Mucosa of rectum (tissue), 2 donors: ENCODE data around the gene REN.

Experiments used
- H3K27ac ChIP-seq, 2 donors: one replicate each; pipeline ENCODE4 v1.7.0; 2013; ENCODE audit warnings: inconsistent platforms in 2 of 2, low read depth in 2 of 2, low read length in 2 of 2
- H3K27me3 ChIP-seq, 2 donors: one replicate each; pipeline ENCODE4 v1.7.0; 2013; ENCODE audit warnings: low read length in 2 of 2; ENCODE audit not compliant: control insufficient read depth in 2 of 2, insufficient read depth in 2 of 2
- H3K36me3 ChIP-seq, 2 donors: one replicate each; pipeline ENCODE4 v1.7.0; 2013; ENCODE audit warnings: low read length in 2 of 2; ENCODE audit not compliant: control insufficient read depth in 2 of 2, insufficient read depth in 2 of 2
- H3K4me1 ChIP-seq, 2 donors: one replicate each; pipeline ENCODE4 v1.7.0; 2013; ENCODE audit warnings: low read length in 2 of 2, mild to moderate bottlenecking in 1 of 2; ENCODE audit not compliant: control insufficient read depth in 2 of 2, insufficient read depth in 2 of 2
- H3K4me3 ChIP-seq, 2 donors: one replicate each; pipeline ENCODE4 v1.7.0; 2013; ENCODE audit warnings: low read length in 2 of 2
- H3K9ac ChIP-seq, 2 donors: one replicate each; pipeline ENCODE4 v1.7.0; 2013; ENCODE audit warnings: low read length in 2 of 2, low read depth in 1 of 2, mild to moderate bottlenecking in 1 of 2
- H3K9me3 ChIP-seq, 2 donors: one replicate each; pipeline ENCODE4 v1.7.0; 2013; ENCODE audit warnings: low read length in 2 of 2; ENCODE audit not compliant: control insufficient read depth in 2 of 2
- donor health status: healthy.
- donor health status: Normal muscosa, but diverticular disease.

REN gene

DNA sequence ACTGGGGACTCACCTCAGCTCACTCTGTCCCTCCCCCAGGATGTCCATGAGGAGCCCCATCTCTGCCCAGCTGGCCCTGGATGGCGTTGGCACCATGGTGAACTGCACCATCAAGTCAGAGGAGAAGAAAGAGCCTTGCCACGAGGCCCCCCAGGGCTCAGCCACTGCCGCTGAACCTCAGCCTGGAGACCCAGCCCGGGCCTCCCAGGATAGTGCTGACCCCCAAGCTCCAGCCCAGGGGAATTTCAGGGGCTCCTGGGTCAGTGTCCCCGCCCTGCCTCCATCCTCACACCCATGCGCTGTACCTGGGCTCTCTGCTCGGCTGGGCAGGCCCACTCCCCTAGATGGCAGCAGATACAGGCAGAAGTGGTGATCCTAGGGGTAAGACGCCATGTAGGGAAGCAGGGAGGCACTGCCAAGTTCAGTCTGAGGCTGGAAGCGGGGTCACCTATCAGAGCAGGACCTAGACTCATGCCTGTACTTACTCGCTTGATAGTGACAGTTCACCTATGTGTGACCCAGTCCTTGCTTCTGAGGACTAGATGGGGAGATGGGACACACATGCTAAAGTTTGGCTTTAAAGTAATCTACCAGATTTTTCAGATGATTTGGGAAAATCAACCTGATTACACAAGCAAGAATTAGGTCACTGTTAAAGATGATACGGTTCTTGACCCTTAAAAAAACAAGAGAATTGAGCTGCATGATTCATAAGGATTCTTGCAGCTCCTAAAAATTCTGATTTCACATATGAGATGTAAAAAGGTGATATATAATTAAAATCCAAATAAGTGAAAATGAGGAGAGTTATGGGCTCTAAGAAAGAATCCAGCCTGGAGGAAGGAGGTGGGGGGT, 53.0 kb downstream of the REN start:
- H3K27ac ChIP-seq: no peak overlapping the region
- H3K36me3 ChIP-seq: peaks cover 14 to 16% of the 10 kb centered on the region in 2 donors
- H3K9me3 ChIP-seq: no peaks in the 10 kb centered on the region
- no peak overlapping the region for H3K4me3 ChIP-seq
- H3K9ac ChIP-seq: no peak overlapping the region
- H3K27me3 ChIP-seq: no peaks in the 10 kb centered on the region
- H3K4me1 ChIP-seq: no peaks in the 10 kb centered on the region

DNA sequence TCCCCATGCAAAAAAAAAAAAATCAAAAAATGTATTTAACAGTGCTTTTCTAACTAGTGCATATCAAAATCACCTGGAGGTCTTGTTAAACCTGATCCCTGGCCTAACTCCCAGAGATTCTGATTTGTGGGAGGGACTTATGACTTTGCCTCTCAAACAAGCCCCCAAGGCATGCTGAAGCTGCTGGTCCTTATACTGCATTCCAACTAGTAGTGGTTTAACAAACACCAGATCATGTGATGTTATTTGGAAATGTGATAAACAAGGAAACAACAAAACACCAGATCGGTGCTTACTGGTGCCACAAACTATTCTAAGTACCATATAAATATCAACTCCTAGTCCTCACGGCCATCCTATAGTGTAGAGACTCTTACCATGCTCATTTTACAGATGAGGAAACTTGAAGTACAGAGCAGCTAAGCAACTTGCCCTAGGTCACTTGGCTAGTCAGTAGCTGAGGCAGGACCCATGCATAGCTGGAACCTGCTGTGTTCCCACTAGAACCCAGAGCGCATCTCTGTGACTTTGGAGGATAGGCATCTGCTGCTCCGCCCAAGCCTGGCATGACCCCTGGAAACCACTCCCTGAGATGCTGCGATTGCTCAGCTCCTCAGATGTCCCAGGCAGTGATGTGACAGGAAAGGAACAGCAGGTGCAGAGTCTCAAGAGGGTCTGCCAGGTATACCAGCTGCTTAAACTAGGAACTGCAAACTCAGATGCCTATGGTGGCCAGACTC, 55.1 kb downstream of the REN start:
- Histone ChIP-seq H3K4me3 (no peak overlapping the region), H3K4me1 (no peaks in the 10 kb centered on the region), H3K27ac (no peak overlapping the region), H3K9ac (no peak overlapping the region), H3K27me3 (no peaks in the 10 kb centered on the region), H3K9me3 (no peaks in the 10 kb centered on the region), H3K36me3 (peaks cover 2% of the 10 kb centered on the region in 2 donors)

DNA sequence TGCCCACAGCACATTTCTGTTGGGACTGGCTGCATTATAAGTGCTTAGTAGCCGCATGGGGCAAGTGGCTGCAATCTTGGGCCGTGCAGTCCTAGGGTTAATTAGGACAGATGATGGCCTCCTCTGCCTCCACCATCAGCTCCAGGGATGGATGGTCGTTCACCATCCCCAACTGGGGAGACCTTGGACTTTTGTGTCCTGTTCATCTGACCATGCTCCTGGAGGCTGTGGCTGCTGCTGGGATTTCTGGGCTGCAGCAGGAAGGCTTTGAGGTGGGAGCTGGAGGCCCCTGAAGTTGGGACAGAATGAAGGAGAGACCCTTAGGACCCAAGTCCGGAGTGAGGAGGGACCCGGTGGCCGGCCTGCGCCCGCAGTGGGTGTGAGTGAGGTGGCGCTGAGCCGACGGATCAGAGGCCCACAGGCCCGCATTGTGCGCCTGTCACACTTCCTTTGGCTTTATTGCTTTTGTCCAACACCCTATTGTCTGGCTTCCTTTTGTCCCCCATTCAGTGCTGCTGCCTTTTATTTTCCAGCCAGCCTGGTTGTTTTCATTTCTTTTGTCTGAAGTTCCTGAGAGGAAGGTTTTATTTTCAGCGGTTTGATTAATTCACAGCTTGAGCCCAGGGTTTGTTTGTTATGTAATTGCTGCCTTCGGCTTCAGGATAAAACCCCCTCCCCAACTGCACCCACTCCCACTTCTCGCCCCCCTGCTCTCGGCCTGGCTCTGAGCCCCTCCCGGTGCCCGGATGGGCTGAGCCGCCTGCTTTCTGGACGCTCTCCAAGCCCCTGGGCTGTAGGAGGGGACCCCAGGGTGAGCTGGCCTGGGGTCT, 57.6 kb downstream of the REN start:
- Histone ChIP-seq H3K27ac (no peak overlapping the region), H3K4me1 (peaks cover 10 to 11% of the 10 kb centered on the region in 2 donors), H3K9ac (no peak overlapping the region), H3K36me3 (peaks cover 0 to 2% of the 10 kb centered on the region in 2 donors), H3K4me3 (no peak overlapping the region), H3K9me3 (no peaks in the 10 kb centered on the region), H3K27me3 (no peaks in the 10 kb centered on the region)

DNA sequence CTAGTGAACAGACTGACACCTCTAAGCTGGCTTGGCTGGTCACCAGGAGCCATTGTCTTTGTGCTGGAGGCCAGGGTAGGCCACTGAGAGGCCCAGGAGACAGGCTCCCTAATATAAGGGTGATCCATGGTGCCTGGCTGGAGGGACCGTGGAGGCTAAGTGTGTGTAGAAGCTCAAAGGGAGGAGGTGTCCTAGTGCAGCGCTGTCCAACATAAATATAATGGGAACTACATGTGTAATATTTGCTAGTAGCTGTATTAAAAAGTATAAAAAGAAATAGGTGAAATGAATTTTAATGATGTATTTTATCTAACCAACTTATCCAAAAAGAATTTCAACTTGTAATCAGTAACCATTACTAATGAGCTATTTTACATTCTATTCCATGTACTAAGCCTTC, 58.2 kb downstream of the REN start:
- Histone ChIP-seq H3K4me3 (no peak overlapping the region), H3K9ac (no peak overlapping the region), H3K4me1 (peaks cover 14 to 17% of the 10 kb centered on the region in 2 donors), H3K27ac (no peak overlapping the region), H3K27me3 (no peaks in the 10 kb centered on the region), H3K9me3 (no peaks in the 10 kb centered on the region), H3K36me3 (no peaks in the 10 kb centered on the region)

DNA sequence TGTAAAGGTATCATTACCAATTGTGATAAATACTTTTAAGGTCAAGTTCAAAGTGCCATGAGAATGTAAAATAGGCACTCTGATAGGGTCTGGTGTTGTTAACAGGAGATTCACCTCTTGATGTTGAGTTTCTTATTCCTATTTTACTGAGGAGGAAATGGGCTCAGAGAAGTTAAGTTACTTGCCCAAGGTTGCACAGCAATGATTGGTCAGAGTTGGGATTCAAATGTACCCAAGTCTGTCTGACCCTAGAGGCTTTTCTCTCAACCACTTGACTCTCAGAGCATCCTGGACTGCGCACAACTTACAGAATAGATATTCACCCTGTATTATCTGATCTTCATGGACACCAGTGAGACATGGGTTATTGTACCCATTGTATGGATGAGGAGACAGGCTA, 59.3 kb downstream of the REN start:
- no peaks in the 10 kb centered on the region for H3K36me3 ChIP-seq
- H3K27me3 ChIP-seq: no peaks in the 10 kb centered on the region
- no peak overlapping the region for H3K4me3 ChIP-seq
- H3K27ac ChIP-seq: no peak overlapping the region
- H3K9me3 ChIP-seq: no peaks in the 10 kb centered on the region
- no peak overlapping the region for H3K9ac ChIP-seq
- peaks cover 18 to 27% of the 10 kb centered on the region in 2 donors for H3K4me1 ChIP-seq

DNA sequence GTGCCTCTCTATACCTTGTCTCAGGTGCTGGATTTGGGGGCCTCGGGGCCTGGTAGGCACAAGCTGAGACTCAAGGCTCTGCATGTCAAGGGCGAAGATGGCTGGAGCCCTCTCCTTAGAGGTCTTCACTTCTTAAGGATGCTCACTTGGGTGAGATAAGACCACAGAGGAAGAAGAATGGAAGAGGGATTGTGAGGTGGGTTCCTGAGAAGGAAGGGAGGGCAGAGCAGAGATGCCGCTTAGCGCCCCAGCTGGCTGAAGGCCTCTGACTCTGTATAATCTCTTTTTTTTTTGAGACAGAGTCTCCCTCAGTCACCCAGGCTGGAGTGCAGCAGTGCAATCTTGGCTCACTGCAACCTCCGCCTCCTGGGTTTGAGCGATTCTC, 61.0 kb downstream of the REN start:
- Histone ChIP-seq H3K4me1 (peaks cover 18 to 29% of the 10 kb centered on the region in 2 donors), H3K9ac (no peak overlapping the region), H3K27ac (no peak overlapping the region), H3K4me3 (no peak overlapping the region), H3K36me3 (no peaks in the 10 kb centered on the region), H3K27me3 (no peaks in the 10 kb centered on the region), H3K9me3 (no peaks in the 10 kb centered on the region)
